ENCODE results near the gene KCTD5. TPM values are rescaled to one million over a fixed set of nuclear protein-coding genes. Genes with fewer than 3 reads are reported as not detected.

The KCTD5 gene
- total RNA-seq, 2 experiments from 2014 or later: 20.6 to 22.6 TPM

DNA sequence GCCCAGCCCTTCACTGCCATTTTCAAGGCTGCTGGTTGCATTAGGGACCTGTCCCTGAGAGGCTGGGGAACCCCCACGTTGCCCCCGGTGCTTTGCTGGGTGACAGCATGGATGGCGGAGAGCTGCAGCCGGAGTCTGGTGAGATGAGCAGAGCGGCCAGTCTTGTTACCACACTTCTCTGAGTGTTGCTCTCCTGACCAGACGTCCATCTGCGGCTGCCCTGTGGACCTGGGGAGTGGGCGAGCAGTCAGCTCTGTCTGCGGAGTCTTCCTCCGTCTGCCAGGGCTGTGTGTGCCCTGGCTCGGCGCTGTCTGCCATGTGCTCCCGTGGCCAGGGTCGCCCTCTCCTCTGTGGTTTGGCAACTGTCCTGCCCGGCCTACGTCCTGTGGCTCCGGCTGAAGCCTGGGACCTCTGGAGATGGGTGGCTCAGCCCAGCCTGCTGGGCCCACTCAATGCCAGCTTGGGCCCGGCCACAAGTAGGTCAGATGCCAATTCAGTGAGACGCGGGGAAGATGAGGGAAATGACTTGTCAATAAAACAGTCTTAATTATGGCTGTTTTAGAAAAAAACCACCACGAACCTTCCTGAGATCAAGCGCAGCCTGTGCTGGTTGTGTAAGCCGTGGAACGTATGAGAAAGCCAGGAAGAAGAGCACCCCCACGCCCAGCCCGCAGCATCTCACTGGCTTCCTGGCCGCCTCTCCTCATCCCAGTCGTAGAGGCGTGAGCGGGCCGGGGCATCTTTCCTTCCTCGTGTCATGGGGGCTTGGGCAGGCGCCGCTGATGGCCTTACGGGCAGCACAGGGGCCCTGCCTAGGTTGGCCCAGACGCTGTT lies 7.9 kb downstream of the KCTD5 start:
- TF ChIP-seq, protein P1, sequence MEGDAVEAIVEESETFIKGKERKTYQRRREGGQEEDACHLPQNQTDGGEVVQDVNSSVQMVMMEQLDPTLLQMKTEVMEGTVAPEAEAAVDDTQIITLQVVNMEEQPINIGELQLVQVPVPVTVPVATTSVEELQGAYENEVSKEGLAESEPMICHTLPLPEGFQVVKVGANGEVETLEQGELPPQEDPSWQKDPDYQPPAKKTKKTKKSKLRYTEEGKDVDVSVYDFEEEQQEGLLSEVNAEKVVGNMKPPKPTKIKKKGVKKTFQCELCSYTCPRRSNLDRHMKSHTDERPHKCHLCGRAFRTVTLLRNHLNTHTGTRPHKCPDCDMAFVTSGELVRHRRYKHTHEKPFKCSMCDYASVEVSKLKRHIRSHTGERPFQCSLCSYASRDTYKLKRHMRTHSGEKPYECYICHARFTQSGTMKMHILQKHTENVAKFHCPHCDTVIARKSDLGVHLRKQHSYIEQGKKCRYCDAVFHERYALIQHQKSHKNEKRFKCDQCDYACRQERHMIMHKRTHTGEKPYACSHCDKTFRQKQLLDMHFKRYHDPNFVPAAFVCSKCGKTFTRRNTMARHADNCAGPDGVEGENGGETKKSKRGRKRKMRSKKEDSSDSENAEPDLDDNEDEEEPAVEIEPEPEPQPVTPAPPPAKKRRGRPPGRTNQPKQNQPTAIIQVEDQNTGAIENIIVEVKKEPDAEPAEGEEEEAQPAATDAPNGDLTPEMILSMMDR (IDR thresholded peaks at IDR 0.05): no peak
- CTCF ChIA-PET: no interaction called here
- Histone ChIP-seq H3K4me1 (ENCODE audit: insufficient read depth, low read length) (peaks cover 27% of the 10 kb centered on the region), H3K36me3 (ENCODE audit: insufficient read depth, low read length) (peaks cover 28% of the 10 kb centered on the region), H3K27me3 (ENCODE audit: control insufficient read depth in 1 of 2, insufficient read depth in 2 of 2, low read length in 2 of 2) (no peaks in the 10 kb centered on the region), H3K27ac (ENCODE audit: low read depth in 1 of 2, low read length in 2 of 2) (no peak overlapping the region), H3K4me3 (ENCODE audit: low read length) (no peak overlapping the region), H3K9me3 (ENCODE audit: control insufficient read depth in 1 of 2, insufficient read depth in 1 of 2, low read length in 2 of 2) (no peaks in the 10 kb centered on the region)
- H3K27ac Mint-ChIP-seq: no peak overlapping the region
- no peaks in the 10 kb centered on the region for H3K27me3 Mint-ChIP-seq
- DNase-seq (no peak), ATAC-seq (ENCODE audit: poor library complexity) (no peak)
- intact Hi-C loops (cut with DNase I, micrococcal nuclease): no loop called here
- POLR2A ChIA-PET: interaction anchor here (2.2 kb wide), 1 partner anchor 8 kb away, joined by 7 read pairs; the partner anchor contains the start of gene KCTD5
- no peak overlapping the region for H3K4me3 Mint-ChIP-seq
- no peaks in the 10 kb centered on the region for H3K36me3 Mint-ChIP-seq (ENCODE audit: low read depth)
- H3K4me1 Mint-ChIP-seq (ENCODE audit: low read depth): peaks cover 20% of the 10 kb centered on the region
- H3K9me3 Mint-ChIP-seq: no peaks in the 10 kb centered on the region

DNA sequence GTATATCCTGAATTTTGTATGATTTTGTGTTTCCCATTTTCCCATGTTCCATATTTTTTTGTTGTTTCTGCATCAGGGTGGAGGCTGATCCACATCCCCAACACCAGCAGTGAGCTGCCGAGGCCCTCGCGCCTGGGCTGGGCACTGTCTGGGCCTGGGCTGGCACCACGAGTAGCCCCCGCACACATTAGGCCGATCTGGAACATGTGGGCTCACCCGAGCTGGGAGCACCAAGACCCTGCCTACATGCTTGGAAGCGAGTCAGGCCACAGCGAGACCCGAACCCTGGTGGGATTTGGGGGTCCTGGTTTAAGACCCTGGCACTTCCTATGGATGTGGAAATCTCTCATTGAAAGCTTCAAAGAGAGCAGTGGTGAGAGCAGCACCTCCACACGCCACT lies 8.5 kb downstream of the KCTD5 start:
- ChIA-PET POLR2A (interaction anchor here (2.2 kb wide), 1 partner anchor 8 kb away, joined by 7 read pairs; the partner anchor contains the start of gene KCTD5), CTCF (no interaction called here)
- intact Hi-C loops (cut with DNase I, micrococcal nuclease): no loop called here

DNA sequence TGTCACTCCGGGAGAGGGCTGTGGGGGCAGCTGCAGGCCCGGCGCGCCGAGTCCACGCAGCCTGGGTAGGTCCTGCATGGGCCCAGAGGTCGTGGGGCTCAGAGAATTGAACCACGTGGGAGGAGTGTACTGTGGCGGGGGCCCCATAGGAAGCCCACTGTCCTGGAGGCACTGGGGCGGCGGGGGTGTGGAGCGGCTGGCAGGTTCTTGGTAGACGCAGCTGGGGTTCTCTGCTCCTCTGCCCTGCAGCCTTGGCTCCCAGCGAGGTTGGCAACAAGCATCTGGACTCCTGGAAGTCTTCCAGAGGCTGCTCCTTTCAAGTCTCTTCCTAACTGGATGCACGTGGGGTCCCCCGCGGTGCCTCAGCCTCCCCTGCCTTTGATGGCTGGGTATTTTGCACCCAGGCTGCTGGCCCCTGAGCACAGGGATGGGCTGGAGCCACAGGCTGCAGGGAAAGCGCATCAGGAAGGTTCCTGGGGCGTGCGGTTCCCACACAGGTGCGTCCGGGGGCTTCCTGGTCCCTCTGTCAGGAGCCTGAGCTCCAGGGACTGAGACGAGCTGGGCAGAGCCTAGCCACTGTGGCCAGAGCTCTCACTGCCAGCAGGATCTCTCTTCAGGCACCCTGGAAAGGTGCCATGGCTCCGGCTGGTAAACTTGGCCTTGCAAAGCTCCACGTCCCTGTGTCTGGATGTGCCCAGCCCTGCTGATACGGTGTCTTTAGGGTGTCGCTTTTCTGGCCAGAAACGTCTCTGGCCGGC lies 9.3 kb downstream of the KCTD5 start:
- H3K27ac Mint-ChIP-seq: no peak overlapping the region
- DNase-seq: no peak
- intact Hi-C loops (cut with DNase I, micrococcal nuclease): no loop called here
- Histone ChIP-seq H3K9me3 (ENCODE audit: control insufficient read depth in 1 of 2, insufficient read depth in 1 of 2, low read length in 2 of 2) (no peaks in the 10 kb centered on the region), H3K27me3 (ENCODE audit: control insufficient read depth in 1 of 2, insufficient read depth in 2 of 2, low read length in 2 of 2) (no peaks in the 10 kb centered on the region), H3K4me1 (ENCODE audit: insufficient read depth, low read length) (peaks cover 26% of the 10 kb centered on the region), H3K4me3 (ENCODE audit: low read length) (no peak overlapping the region), H3K27ac (ENCODE audit: low read depth in 1 of 2, low read length in 2 of 2) (no peak overlapping the region), H3K36me3 (ENCODE audit: insufficient read depth, low read length) (peaks cover 29% of the 10 kb centered on the region)
- peaks cover 19% of the 10 kb centered on the region for H3K4me1 Mint-ChIP-seq (ENCODE audit: low read depth)
- ATAC-seq (ENCODE audit: poor library complexity): no peak
- ChIA-PET CTCF (no interaction called here), POLR2A (interaction anchor here (2.2 kb wide), 1 partner anchor 9 kb away, joined by 7 read pairs; the partner anchor contains the start of gene KCTD5)
- H3K9me3 Mint-ChIP-seq: no peaks in the 10 kb centered on the region
- TF ChIP-seq, protein P1 (IDR thresholded peaks at IDR 0.05): no peak
- H3K4me3 Mint-ChIP-seq: no peak overlapping the region
- no peaks in the 10 kb centered on the region for H3K27me3 Mint-ChIP-seq
- peaks cover 2% of the 10 kb centered on the region for H3K36me3 Mint-ChIP-seq (ENCODE audit: low read depth)

More for the DNA sequence above, 8.5 kb downstream of the KCTD5 start:
- no peak for ATAC-seq (ENCODE audit: poor library complexity)
- Histone ChIP-seq H3K4me1 (ENCODE audit: insufficient read depth, low read length) (peaks cover 27% of the 10 kb centered on the region), H3K27me3 (ENCODE audit: control insufficient read depth in 1 of 2, insufficient read depth in 2 of 2, low read length in 2 of 2) (no peaks in the 10 kb centered on the region), H3K27ac (ENCODE audit: low read depth in 1 of 2, low read length in 2 of 2) (no peak overlapping the region), H3K36me3 (ENCODE audit: insufficient read depth, low read length) (peaks cover 28% of the 10 kb centered on the region), H3K4me3 (ENCODE audit: low read length) (no peak overlapping the region), H3K9me3 (ENCODE audit: control insufficient read depth in 1 of 2, insufficient read depth in 1 of 2, low read length in 2 of 2) (no peaks in the 10 kb centered on the region)
- DNase-seq: no peak
- Mint-ChIP-seq H3K27me3 (no peaks in the 10 kb centered on the region), H3K9me3 (no peaks in the 10 kb centered on the region), H3K4me3 (no peak overlapping the region), H3K36me3 (ENCODE audit: low read depth) (no peaks in the 10 kb centered on the region), H3K4me1 (ENCODE audit: low read depth) (peaks cover 20% of the 10 kb centered on the region), H3K27ac (no peak overlapping the region)
- TF ChIP-seq, protein P1 (IDR thresholded peaks at IDR 0.05): no peak
